ENCODE results near the gene CAMK4.

DNA sequence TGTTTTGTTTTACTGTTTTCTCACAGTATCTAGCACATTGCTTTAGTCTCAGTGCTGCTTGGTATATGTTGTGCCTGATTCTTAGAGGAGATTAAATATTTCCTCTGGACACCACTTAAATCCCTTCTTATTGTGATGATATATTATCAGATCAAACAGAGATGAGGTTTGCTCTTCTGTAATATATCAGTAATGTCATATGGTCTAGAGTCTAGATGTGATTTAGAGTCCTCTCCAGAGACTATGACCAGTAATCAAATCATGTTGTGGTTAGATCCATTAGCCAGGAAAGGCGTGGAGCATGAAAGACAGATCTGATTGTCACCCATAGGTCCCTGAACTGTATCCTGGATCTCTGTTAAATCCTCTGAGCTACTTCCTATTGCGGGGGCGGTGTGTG, 24.4 kb downstream of the CAMK4 start:
- TF ChIP-seq EZH2 (IDR thresholded peaks at IDR 0.05) (no peak), POLR2A (IDR thresholded peaks at IDR 0.05; ENCODE audit: borderline replicate concordance, extremely low read depth, insufficient read depth, insufficient read length) (no peak), POLR2AphosphoS5 (IDR thresholded peaks at IDR 0.05; ENCODE audit: low read depth, low read length) (no peak)

Measured in HCT116 (cell line).